Measurements from ENCODE around the gene TRAPPC3L. TPM values are rescaled to one million over a fixed set of nuclear protein-coding genes. Genes with fewer than 3 reads are reported as not detected.
A peak's percentile ranks its signal among the peaks of the same experiment; 100 is the strongest.

The TRAPPC3L gene
- total RNA-seq, 2 donors from 2014 or later: not detected

DNA sequence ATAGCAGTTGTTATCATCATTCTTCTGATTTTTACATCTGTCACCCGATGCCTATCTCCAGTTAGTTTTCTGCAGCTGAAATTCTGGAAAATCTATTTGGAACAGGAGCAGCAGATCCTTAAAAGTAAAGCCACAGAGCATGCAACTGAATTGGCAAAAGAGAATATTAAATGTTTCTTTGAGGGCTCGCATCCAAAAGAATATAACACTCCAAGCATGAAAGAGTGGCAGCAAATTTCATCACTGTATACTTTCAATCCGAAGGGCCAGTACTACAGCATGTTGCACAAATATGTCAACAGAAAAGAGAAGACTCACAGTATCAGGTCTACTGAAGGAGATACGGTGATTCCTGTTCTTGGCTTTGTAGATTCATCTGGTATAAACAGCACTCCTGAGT, 82.2 kb downstream of the TRAPPC3L start:
- TF ChIP-seq POLR2A (IDR thresholded peaks at IDR 0.05): no peak
- TF ChIP-seq, protein P1, sequence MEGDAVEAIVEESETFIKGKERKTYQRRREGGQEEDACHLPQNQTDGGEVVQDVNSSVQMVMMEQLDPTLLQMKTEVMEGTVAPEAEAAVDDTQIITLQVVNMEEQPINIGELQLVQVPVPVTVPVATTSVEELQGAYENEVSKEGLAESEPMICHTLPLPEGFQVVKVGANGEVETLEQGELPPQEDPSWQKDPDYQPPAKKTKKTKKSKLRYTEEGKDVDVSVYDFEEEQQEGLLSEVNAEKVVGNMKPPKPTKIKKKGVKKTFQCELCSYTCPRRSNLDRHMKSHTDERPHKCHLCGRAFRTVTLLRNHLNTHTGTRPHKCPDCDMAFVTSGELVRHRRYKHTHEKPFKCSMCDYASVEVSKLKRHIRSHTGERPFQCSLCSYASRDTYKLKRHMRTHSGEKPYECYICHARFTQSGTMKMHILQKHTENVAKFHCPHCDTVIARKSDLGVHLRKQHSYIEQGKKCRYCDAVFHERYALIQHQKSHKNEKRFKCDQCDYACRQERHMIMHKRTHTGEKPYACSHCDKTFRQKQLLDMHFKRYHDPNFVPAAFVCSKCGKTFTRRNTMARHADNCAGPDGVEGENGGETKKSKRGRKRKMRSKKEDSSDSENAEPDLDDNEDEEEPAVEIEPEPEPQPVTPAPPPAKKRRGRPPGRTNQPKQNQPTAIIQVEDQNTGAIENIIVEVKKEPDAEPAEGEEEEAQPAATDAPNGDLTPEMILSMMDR (IDR thresholded peaks at IDR 0.05): no peak
- no peak for ATAC-seq
- no peaks in the 10 kb centered on the region for H3K9me3 ChIP-seq
- peaks cover 0 to 9% of the 10 kb centered on the region in 2 donors for H3K27me3 ChIP-seq
- WGBS, 2 donors: 87% methylated on average over 4 of the region's 4 CpGs
- no peak for DNase-seq
- no peak overlapping the region for H3K27ac ChIP-seq
- no peak overlapping the region for H3K4me3 ChIP-seq
- H3K4me1 ChIP-seq: peaks cover 15% of the 10 kb centered on the region
- intact Hi-C loops (cut with DNase I): no loop called here
- H3K36me3 ChIP-seq (replicated peaks in 1 of 2; ENCODE audit: insufficient read depth in 1 of 2, low read depth in 2 of 2): no peaks in the 10 kb centered on the region

DNA sequence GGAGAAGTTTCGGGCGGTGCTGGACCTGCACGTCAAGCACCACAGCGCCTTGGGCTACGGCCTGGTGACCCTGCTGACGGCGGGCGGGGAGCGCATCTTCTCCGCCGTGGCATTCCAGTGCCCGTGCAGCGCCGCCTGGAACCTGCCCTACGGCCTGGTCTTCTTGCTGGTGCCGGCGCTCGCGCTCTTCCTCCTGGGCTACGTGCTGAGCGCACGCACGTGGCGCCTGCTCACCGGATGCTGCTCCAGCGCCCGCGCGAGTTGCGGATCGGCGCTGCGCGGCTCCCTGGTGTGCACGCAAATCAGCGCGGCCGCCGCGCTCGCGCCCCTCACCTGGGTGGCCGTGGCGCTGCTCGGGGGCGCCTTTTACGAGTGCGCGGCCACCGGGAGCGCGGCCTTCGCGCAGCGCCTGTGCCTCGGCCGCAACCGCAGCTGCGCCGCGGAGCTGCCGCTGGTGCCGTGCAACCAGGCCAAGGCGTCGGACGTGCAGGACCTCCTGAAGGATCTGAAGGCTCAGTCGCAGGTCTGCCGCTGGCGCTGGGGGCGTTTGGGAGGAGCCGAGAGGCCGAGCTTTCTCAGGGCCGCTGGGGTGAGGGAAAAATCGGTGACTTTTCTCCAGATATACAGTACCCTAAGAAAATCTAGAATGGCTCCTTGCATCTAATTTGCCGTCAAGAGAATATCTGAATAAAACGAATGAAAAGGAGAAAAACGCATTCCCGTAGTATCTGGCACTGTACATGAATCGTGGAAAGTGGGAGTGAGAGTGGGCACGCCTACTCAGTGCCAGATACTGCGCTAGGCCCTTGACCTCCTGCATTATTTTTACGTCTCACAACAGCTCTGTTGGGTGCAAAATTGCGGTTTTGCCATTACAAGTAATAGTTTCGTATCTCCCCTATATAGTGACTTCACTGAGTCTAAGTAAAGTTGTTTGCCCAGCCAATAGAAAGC, 83.3 kb downstream of the TRAPPC3L start:
- ATAC-seq (peak; percentile 68), DNase-seq (peak; percentile 20 to 48 (median 26))
- Histone ChIP-seq H3K9me3 (no peaks in the 10 kb centered on the region), H3K4me1 (peaks cover 15% of the 10 kb centered on the region), H3K27me3 (peaks cover 0 to 9% of the 10 kb centered on the region in 2 donors), H3K36me3 (replicated peaks in 1 of 2; ENCODE audit: insufficient read depth in 1 of 2, low read depth in 2 of 2) (no peaks in the 10 kb centered on the region), H3K4me3 (peak overlapping the region in 1 of 2 donors; percentile 17), H3K27ac (peak overlapping the region in 2 of 4 donors; percentile 8 to 24)
- intact Hi-C loops (cut with DNase I): no loop called here
- 10 to 44% methylated on average over 21 to 79 of the region's 84 CpGs for WGBS, 2 donors
- TF ChIP-seq, protein P1 (IDR thresholded peaks at IDR 0.05): no peak

DNA sequence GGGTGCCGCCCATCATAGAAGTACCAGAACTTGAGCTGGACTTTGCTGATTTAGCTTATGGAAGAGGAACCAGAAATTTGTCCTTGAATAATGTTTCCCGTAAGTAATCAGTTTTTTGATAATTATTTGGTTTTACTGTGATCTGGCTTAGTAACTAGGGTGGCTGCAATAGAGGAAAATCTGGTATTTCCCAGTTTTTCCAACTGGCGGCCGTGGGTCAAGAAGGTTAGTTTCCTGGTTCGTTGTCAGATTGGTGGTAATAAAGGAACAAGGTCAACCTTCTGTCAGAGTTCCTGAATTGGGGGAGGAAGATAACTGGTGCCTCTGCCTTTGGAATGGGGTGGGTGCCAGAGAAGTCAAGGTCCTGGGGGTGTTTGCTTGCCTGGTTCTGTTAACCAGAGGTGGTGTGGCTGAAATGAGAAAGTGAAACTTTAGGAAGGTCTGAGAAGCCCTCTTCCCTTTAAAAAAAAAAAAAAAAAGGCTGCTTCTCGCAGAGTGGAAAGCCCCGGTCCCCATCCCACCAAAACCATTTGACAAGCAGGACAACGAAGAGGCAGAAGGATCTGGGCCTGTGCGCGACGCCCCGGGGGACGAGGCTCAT, 84.1 kb downstream of the TRAPPC3L start, which contains the start of gene CALHM6:
Gene CALHM6, plus strand, starts transcription at position 45 of the 601 bp plus-strand sequence. Its CDS starts 555 bp downstream, at position 600.
- Histone ChIP-seq H3K4me3 (peak within 1 kb of the TSS in 1 of 2 donors; percentile 17), H3K27ac (peak within 1 kb of the TSS in 2 of 4 donors; percentile 8 to 24), H3K27me3 (peaks cover 0 to 9% of the 10 kb centered on the region in 2 donors), H3K9me3 (no peaks in the 10 kb centered on the region), H3K36me3 (replicated peaks in 1 of 2; ENCODE audit: insufficient read depth in 1 of 2, low read depth in 2 of 2) (no peaks in the 10 kb centered on the region), H3K4me1 (peaks cover 15% of the 10 kb centered on the region)
- ATAC-seq (peak; percentile 9), DNase-seq (no peak)
- TF ChIP-seq, protein P1 (IDR thresholded peaks at IDR 0.05): no peak
- no peak for TF ChIP-seq POLR2A (IDR thresholded peaks at IDR 0.05)
- WGBS, 2 donors: 40 to 51% methylated on average over 8 to 13 of the region's 13 CpGs
- intact Hi-C loops (cut with DNase I): no loop called here

DNA sequence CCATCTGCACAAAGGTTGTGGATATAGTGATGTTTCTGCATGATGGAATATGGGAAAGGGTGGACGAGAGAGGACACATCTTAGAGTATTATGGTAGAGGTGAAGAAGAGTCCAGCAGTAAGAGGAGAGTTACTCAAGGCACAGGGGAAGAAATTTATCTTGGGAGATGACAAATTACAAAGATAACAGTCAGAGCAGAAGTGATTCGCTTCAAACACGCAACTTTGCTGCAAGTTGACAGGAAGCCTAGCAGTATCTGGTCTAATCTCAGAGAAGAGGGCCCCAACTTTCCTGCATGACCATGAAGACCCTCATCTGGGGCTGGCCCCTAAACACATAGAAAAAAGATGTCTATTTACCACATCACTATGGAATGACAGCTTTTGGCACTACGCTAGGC, 85.6 kb downstream of the TRAPPC3L start:
- ATAC-seq (no peak), DNase-seq (no peak)
- intact Hi-C loops (cut with DNase I): no loop called here
- peaks cover 15% of the 10 kb centered on the region for H3K4me1 ChIP-seq
- peaks cover 0 to 9% of the 10 kb centered on the region in 2 donors for H3K27me3 ChIP-seq
- no peaks in the 10 kb centered on the region for H3K9me3 ChIP-seq
- WGBS, 2 donors: 83 to 84% methylated on average over 4 of the region's 4 CpGs
- TF ChIP-seq, protein P1 (IDR thresholded peaks at IDR 0.05): no peak
- no peak for TF ChIP-seq POLR2A (IDR thresholded peaks at IDR 0.05)
- no peak overlapping the region for H3K27ac ChIP-seq
- no peaks in the 10 kb centered on the region for H3K36me3 ChIP-seq (replicated peaks in 1 of 2; ENCODE audit: insufficient read depth in 1 of 2, low read depth in 2 of 2)
- no peak overlapping the region for H3K4me3 ChIP-seq

Measured in body of pancreas (tissue), 4 donors.